ENCODE measurements around the gene RASIP1. TPM values are rescaled to one million over a fixed set of nuclear protein-coding genes. Genes with fewer than 3 reads are reported as not detected.
"Not testable (repeated sequence)": the region's sequence is repeated elsewhere in the genome, so short reads cannot be mapped to it uniquely, and the experiment has no call there.

RASIP1 gene
- polyA plus RNA-seq, 1 experiment, result 0.32 TPM

GRCh38 chr19:48770266-48770665 is 29.9 kb upstream of the RASIP1 start:
- TF ChIP-seq, protein P1, sequence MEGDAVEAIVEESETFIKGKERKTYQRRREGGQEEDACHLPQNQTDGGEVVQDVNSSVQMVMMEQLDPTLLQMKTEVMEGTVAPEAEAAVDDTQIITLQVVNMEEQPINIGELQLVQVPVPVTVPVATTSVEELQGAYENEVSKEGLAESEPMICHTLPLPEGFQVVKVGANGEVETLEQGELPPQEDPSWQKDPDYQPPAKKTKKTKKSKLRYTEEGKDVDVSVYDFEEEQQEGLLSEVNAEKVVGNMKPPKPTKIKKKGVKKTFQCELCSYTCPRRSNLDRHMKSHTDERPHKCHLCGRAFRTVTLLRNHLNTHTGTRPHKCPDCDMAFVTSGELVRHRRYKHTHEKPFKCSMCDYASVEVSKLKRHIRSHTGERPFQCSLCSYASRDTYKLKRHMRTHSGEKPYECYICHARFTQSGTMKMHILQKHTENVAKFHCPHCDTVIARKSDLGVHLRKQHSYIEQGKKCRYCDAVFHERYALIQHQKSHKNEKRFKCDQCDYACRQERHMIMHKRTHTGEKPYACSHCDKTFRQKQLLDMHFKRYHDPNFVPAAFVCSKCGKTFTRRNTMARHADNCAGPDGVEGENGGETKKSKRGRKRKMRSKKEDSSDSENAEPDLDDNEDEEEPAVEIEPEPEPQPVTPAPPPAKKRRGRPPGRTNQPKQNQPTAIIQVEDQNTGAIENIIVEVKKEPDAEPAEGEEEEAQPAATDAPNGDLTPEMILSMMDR (IDR thresholded peaks at IDR 0.05; ENCODE audit: low read depth, low read length), result no peak
- H3K27ac ChIP-seq (ENCODE audit: low read depth, low read length), result no peak overlapping the region
- no peaks in the 10 kb centered on the region for H3K9me3 ChIP-seq (ENCODE audit: control insufficient read depth, insufficient read depth, low read length)
- no peak overlapping the region for H3K4me3 ChIP-seq (ENCODE audit: low read depth, low read length)
- no peak for DNase-seq (ENCODE audit: low read depth, low spot score)
- ChIA-PET POLR2A (interaction anchor here (0.7 kb wide), 1 partner anchor 105 kb away, joined by 4 read pairs; no protein-coding TSS in a partner anchor), CTCF (interaction anchor here (1.0 to 1.5 kb wide), 2 partner anchors 18 to 95 kb away, joined by 3 to 6 read pairs; no protein-coding TSS in a partner anchor)
- H3K27me3 ChIP-seq (ENCODE audit: control insufficient read depth, insufficient read depth, low read length), result peaks cover 3% of the 10 kb centered on the region

DNA sequence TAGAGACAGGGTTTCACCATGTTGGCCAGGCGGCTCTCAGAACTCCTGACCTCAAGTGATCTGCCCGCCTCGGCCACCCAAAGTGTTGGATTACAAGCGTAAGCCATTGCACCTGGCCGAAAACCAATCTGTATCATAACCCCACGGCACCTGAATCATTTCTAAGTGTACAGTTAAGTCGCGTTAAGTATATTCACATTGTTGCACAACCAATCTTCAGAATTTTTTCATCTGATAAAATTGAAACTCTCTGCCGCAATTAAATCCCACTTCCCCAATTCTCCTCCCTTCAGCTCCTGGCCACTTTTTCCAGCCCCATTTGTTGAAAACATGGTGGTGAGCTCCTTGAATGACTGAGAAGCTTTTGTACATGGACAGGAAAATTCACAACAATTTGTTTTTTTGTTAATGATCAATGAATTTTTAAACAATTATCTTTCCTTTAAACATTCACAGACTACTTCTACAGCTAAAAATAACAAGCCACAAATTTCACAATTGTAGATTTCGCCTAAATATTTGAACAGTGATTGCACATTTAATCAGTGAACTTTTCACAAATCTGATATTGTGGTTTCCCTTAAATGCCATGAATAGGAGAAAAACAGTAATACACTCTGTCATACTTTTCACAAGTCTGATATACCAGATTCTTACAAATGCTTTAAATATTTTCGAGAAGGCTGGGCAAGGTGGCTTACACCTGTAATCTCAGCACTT is 28.7 kb upstream of the RASIP1 start:
- POLR2A ChIA-PET, result interaction anchor here (0.7 kb wide), 1 partner anchor 17 kb away, joined by 4 read pairs; no protein-coding TSS in a partner anchor
- no peak for DNase-seq (ENCODE audit: low read depth, low spot score)
- H3K27ac ChIP-seq (ENCODE audit: low read depth, low read length), result no peak overlapping the region

DNA sequence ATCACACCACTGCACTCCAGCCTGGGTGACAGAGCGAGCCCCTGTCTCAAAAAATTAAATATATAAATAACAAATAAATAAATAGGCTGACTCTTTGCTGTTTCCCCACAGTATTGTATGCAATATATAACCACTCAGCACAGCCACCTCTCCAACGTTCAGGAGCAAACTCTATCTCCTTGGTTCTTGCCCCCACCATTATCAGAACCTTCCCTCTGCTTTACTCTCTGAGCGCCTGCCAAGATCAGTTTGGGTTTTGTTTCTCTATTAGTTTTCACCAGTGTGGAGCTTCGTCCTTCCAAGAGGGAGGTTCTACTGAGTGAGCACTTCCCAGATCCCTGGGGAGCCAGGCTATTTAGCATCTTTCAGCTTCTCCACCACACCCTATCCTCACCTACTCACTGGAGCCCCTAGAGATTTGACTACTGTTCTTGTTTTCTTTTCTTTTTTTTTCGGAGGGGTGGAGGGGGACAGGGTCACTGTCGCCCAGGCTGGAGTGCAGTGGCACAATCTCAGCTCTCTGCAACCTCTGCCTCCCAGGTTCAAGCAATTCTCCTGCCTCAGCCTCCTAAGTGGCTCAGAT is 27.9 kb upstream of the RASIP1 start:
- H3K4me3 ChIP-seq (ENCODE audit: low read depth, low read length); CTCF ChIA-PET; DNase-seq (ENCODE audit: low read depth, low spot score); POLR2A ChIA-PET; H3K27me3 ChIP-seq (ENCODE audit: control insufficient read depth, insufficient read depth, low read length); H3K27ac ChIP-seq (ENCODE audit: low read depth, low read length); H3K9me3 ChIP-seq (ENCODE audit: control insufficient read depth, insufficient read depth, low read length): not testable (repeated sequence)

More for the DNA sequence above, 28.7 kb upstream of the RASIP1 start:
- Histone ChIP-seq H3K27me3 (ENCODE audit: control insufficient read depth, insufficient read depth, low read length) (peaks cover 7% of the 10 kb centered on the region), H3K4me3 (ENCODE audit: low read depth, low read length) (no peak overlapping the region), H3K9me3 (ENCODE audit: control insufficient read depth, insufficient read depth, low read length) (no peaks in the 10 kb centered on the region)
- TF ChIP-seq, protein P1 (IDR thresholded peaks at IDR 0.05; ENCODE audit: low read depth, low read length), result no peak
- CTCF ChIA-PET, result no interaction called here

GRCh38 chr19:48765816-48766215 is 25.4 kb upstream of the RASIP1 start:
- POLR2A ChIA-PET; H3K9me3 ChIP-seq (ENCODE audit: control insufficient read depth, insufficient read depth, low read length); CTCF ChIA-PET; H3K4me3 ChIP-seq (ENCODE audit: low read depth, low read length); H3K27ac ChIP-seq (ENCODE audit: low read depth, low read length); DNase-seq (ENCODE audit: low read depth, low spot score): not testable (repeated sequence)
- peaks cover 23% of the 10 kb centered on the region for H3K27me3 ChIP-seq (ENCODE audit: control insufficient read depth, insufficient read depth, low read length)

GRCh38 chr19:48760504-48761205 is 20.2 kb upstream of the RASIP1 start:
- H3K27me3 ChIP-seq (ENCODE audit: control insufficient read depth, insufficient read depth, low read length), result peaks cover 26% of the 10 kb centered on the region
- no peak overlapping the region for H3K4me3 ChIP-seq (ENCODE audit: low read depth, low read length)
- no peaks in the 10 kb centered on the region for H3K9me3 ChIP-seq (ENCODE audit: control insufficient read depth, insufficient read depth, low read length)
- TF ChIP-seq, protein P1 (IDR thresholded peaks at IDR 0.05; ENCODE audit: low read depth, low read length), result no peak
- H3K27ac ChIP-seq (ENCODE audit: low read depth, low read length), result no peak overlapping the region
- ChIA-PET POLR2A (interaction anchor here (0.6 kb wide), 1 partner anchor 103 kb away, joined by 12 read pairs; no protein-coding TSS in a partner anchor), CTCF (no interaction called here)
- no peak for DNase-seq (ENCODE audit: low read depth, low spot score)

Measured in AG04450 (cell line).